ENCODE results near the gene TMEM176A. TPM values are rescaled to one million over a fixed set of nuclear protein-coding genes. Genes with fewer than 3 reads are reported as not detected.

The TMEM176A gene
- total RNA-seq, 1 experiment from 2014 or later = 0.34 TPM

DNA sequence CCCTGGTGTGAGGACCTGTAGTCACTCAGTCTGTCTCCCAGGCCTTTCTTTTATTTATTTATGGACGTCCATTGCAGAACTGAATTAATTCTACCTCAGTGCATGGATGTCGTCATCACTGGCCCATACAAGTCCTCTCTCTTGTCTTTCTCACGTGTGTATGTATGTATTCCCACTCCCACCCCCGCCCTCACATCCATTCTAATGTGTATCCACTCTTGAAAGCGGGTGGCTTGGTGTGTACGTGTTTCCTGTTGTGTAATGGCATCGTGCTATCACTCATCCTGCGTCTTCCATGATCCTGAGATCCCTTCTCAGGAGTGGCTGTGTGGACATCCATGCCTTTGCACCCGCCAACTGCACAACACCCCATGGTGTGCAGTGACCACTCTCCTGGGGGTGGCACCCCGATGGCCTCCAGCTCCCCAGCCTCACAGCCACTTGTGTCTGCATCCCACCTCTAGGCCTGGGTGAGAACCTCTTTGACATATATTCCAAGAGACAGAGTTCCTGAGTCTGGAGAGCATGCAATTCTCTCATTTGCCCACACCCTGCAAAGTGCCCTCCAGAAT, 48.7 kb downstream of the TMEM176A start:
- DNase-seq (ENCODE audit: low read depth) = no peak

GRCh38 chr7:150850273-150850672, 49.7 kb downstream of the TMEM176A start:
- DNase-seq (ENCODE audit: low read depth) = no peak

- no peak for DNase-seq (ENCODE audit: low read depth)
Observed at GRCh38 chr7:150851492-150852370, 51.2 kb downstream of the TMEM176A start.

DNA sequence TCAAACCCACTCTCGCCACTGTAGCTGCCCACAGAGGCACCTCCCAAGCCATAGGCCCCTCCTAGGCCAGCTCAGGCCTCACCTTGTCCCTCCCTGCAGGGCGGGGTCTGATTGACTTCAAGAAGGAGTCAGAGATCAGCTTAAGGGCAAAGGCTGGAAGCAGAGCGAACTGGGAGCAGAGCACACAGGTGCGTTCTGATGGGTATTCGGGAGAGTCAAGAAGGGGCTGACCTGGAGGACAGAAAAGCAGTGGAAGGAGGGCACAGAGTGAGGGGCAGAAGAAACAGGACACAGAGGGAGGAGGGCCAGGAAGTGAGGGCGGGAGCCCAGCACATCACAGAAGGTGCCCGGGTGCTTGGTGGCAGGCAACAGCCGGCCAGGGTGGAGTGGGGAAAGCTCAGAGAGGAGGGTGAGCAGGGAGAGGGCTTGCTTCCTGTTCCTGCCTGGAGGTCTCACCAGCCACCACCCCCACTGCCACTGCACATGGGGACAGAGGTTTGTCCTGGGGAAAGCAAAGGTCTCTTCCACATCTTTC, 51.9 kb downstream of the TMEM176A start, which contains the start of gene AOC1:
TSS of gene AOC1 (plus strand) at position 147 of the 535 bp plus-strand sequence. CDS start 3,954 bp downstream, outside the sequence.
- no peak for DNase-seq (ENCODE audit: low read depth)

DNA sequence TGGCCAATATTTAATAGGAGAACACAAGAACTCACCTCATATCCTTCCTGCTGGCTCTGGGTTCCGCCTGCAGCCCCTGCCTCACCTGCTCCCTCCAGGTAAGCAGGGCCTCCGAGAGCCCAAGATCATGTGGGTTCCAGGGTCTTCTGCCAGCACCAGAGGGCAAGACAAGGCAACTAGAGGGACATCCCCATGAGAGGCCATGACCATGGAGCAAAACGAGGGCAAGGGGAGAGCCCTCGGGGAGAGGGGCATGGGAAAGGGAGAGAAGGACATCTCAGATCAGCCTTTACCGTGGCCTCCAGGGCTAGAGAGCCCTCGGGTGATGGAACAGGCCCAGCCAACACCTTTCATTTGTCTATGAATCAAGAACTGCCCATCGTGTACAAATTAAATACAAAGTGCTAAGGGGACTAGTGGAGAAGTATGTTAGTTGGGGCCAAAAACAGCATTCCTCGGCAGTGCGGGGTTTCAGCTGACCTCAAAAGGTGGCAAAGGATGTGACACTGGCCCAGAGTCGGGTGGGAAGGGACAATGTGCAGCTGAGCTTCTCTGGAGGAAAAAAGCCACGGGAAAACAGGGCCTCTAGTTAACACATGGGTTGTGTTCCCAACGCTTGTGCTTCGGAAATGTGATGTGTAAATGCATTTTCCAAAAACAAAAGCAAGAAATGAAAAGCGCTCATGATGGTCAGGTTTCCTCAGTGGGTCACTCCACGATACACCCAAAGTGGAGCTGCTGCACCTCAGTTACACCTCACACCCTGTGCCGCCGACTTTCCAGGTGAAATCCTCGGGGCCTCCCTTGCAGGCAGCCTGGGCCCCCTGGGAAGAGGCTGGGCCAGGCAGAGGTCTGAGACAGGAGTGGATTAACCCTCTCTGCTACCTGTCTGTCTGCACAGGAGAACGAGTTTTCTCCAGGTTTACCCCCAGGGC, 53.8 kb downstream of the TMEM176A start:
- no peak for DNase-seq (ENCODE audit: low read depth)

Other genes starting within 250 kb of the TMEM176A start
- gene GIMAP4, start 233.4 kb upstream of the TMEM176A start, total RNA-seq (2014; rRNA removed; shearing (Covaris generic)) = not detected in 2 replicates
- gene GIMAP6, start 168.4 kb upstream of the TMEM176A start, total RNA-seq (2014; rRNA removed; shearing (Covaris generic)) = 0.12 TPM in 1 of 2 replicates, not detected in the other
- 5.6 and 6.3 TPM in 2 replicates for gene GIMAP2, start 115.1 kb upstream of the TMEM176A start, total RNA-seq (2014; rRNA removed; shearing (Covaris generic))
- gene GIMAP1, start 84.2 kb upstream of the TMEM176A start, total RNA-seq (2014; rRNA removed; shearing (Covaris generic)) = 0.07 TPM in 1 of 2 replicates, not detected in the other
- not detected in 2 replicates for gene GIMAP5, start 63.4 kb upstream of the TMEM176A start, total RNA-seq (2014; rRNA removed; shearing (Covaris generic))
- not detected in 2 replicates for gene TMEM176B, start 405 bp upstream of the TMEM176A start, total RNA-seq (2014; rRNA removed; shearing (Covaris generic))
- gene AOC1, start 51.7 kb downstream of the TMEM176A start, total RNA-seq (2014; rRNA removed; shearing (Covaris generic)) = 0.17 TPM in 1 of 2 replicates, not detected in the other
- gene KCNH2, start 177.6 kb downstream of the TMEM176A start, total RNA-seq (2014; rRNA removed; shearing (Covaris generic)) = 0.30 and 0.37 TPM in 2 replicates
- gene NOS3, start 190.2 kb downstream of the TMEM176A start, total RNA-seq (2014; rRNA removed; shearing (Covaris generic)) = not detected in 2 replicates
- gene ATG9B, start 223.7 kb downstream of the TMEM176A start, total RNA-seq (2014; rRNA removed; shearing (Covaris generic)) = not detected in 2 replicates
- gene ABCB8, start 227.7 kb downstream of the TMEM176A start, total RNA-seq (2014; rRNA removed; shearing (Covaris generic)) = 24.2 and 29.0 TPM in 2 replicates
- 0.20 and 0.22 TPM in 2 replicates for gene ASIC3, start 247.8 kb downstream of the TMEM176A start, total RNA-seq (2014; rRNA removed; shearing (Covaris generic))

Data from M059J (cell line).